HG03342 (cell line): ENCODE data around the gene CYLC2.

ENCODE experiments used
- ATAC-seq: cut with Tn5 transposase; IDR thresholded peaks from one replicate; pipeline ENCODE4 v1.9.1; 2021; ENCODE audit warnings: mild to moderate bottlenecking, moderate library complexity; ENCODE audit not compliant: unreplicated experiment

Gene CYLC2, protein sequence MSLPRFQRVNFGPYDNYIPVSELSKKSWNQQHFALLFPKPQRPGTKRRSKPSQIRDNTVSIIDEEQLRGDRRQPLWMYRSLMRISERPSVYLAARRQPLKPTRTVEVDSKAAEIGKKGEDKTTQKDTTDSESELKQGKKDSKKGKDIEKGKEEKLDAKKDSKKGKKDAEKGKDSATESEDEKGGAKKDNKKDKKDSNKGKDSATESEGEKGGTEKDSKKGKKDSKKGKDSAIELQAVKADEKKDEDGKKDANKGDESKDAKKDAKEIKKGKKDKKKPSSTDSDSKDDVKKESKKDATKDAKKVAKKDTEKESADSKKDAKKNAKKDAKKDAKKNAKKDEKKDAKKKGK

DNA sequence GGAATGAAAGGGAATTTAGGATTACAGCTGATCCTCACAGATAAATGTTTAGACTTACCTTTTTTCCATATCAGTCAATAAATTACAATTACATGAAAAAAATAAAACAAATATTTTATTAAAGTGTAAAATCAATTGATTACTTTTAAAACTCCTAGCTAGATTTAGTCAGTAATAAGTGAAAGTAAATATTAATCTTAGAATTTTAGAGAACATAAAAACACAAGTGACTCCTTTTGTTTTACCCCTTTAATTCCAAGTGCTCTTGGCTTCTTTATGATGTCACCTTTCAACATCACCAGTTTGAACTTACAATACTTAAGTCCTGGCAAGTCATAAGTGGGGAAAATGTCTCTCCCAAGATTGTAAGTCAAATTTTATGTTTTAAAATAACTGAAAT is at the start of gene CYLC2:
TSS of gene CYLC2 (plus strand) at position 301 of the 400 bp plus-strand sequence. CDS start at position 349, 48 bp downstream.
- no peak for ATAC-seq

DNA sequence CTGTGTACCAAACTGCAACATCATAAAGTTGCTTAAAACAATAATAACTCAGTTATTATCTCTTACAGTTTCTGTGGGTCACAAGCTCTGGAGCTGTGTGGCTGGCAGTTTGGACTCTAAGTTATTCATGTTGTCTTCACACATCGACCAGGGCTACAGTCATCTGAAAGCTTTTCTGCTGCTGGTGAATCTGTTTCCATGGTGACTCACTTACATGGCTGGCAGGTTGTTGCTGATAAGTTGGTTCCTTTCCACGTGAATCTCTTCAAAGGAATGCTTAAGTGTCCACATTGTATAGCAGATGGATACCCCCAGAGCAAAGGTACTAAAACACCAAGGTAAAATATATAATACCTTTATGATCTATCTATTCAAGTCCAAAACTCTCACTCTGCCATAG is 44.8 kb upstream of the CYLC2 start:
- no peak for ATAC-seq

DNA sequence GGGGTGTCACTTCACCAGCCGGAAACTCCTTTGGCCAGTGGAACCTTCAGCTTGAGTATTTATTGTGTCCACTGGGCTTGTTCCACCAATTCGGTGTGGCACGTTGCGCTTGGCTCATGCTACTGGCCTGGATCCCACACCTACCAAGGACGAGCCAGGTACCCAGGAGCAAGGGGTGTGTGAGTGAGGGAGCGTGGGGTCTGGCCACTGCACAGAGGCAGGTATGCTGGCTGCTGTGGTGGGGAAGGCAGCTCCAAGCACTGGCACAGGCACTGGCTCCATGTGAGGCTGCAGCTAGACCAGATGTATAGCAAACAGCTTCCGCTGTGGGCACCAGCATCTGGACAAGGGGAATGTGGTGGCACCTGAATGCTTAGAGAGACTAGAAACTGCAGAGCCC is 28.1 kb upstream of the CYLC2 start:
- ATAC-seq = no peak

DNA sequence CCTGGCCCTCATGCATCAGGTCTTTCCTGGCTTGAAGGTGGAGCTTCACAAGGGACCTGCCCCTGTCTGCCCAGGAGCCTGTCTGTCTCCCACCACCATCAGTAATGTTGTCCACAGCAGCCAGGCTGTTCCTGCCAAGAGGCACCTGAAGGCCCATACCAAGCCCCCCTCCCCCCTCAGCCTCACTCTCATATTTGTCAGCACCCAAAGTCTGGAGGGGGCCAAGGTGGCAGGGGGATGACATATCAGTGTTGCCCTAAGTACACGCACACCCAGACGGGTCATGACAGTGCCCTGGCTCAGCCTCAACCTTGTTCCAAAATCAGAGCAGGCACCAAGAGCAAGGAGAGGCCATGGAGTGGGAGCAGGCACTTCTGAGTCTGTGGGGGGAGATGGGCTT is 27.2 kb upstream of the CYLC2 start:
- no peak for ATAC-seq

DNA sequence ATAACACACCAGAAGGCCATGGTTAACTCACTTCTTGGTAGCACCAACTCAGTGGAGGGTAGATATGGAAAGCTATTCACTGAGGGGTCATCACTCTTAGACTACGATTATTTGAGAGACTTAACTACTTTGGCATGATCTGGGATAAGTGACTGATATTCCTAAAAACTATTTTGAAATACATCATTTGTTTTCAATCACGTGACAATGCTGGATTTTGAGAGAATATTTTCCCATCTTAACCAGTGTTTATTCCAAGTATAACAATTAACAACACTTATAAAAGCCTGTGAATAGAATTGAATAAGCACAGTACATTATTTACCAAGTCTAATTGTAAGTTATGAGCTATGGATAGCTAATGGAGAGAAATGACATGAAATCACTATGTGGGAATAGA is 22.4 kb upstream of the CYLC2 start:
- no peak for ATAC-seq

DNA sequence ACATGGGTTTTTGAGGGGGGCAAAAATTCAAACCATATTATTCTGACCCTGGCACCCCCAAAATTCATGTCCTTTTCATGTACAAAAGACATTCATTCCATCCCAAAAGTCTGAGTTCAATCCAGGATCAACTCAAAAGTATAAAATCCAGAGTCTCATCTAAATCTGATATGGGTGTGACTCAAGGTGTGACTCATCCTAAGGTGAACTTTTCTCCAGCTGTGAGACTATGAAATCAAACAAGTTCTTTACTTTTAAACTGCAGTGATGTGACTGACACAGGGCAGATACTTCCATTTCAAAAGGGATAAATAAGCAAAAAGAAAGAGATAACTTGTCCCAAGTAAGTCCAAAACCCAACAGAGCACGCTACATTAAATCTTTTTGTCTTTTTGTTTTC is 20.6 kb upstream of the CYLC2 start:
- no peak for ATAC-seq

DNA sequence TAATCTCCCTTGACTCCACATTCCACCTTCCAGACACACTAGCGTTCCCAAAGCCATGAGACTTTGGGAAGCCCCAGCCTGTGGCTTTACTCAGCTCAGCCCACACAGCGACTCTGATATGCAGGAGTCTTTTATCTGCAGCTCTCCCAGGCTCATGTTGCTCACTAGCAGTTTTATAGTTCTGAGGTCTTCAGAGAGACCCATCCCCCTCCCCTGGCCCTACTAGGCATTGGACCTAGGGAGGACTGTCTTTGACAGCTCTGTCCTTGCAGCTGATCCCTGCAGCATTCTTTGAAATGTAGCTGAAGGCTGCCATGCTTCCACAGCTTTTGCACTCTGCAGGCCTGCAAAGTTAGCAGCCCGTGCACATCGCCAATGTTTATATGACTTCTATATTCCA is 19.9 kb upstream of the CYLC2 start:
- ATAC-seq = no peak

DNA sequence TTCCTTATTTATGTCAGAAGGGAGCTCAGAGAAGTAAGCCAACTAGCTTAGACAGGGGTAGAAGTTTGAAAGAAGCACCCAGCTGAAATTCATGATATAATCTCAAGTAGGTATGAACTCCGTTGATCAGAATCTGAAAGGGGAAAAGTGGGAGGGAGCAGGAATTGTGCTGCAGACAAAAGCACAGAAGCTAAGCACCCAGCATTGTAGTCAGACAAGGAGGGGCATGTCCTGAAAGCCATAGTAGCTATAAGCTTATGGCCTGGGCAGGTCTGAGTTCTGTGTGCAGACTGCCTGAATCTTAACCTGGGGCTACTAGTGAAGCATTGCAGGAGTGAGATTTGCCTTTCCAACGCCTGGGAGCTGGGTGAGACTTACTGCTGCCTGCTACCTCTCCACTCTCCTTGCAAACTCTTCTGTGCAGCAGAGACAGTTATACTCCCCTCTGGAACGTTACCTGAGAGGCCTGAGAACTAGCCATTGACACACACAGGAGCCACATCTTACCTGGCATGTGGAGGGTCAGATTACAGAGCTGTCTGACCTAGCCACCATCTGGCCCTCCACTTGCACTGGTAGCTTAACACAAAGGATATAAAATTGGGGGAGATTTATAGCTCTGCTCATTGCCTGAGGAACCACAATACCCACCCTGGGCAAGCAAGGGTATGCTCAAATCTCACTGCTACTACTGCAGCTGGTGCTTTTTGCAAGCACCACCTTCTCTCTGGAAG is 9.8 kb upstream of the CYLC2 start:
- ATAC-seq = no peak

DNA sequence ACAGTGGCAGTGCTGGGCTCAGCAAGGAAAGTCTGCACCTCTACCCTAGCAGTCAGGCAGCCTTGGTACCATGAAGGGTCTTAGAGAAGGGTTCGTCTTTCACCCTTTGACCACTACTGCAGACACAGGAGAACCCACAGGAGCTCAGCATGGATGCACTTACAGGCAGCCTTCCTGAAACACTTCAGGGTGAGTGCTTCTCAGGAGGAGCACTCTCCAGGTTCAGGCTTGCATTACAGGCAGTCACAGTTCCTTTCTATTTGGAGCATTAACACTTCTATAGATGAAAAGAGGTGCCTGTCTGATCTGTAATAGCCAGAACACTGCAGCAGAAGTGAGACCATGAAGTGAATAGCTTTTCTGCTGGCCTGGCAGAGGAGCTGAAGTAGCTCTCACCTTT is 8.7 kb upstream of the CYLC2 start:
- ATAC-seq = no peak

DNA sequence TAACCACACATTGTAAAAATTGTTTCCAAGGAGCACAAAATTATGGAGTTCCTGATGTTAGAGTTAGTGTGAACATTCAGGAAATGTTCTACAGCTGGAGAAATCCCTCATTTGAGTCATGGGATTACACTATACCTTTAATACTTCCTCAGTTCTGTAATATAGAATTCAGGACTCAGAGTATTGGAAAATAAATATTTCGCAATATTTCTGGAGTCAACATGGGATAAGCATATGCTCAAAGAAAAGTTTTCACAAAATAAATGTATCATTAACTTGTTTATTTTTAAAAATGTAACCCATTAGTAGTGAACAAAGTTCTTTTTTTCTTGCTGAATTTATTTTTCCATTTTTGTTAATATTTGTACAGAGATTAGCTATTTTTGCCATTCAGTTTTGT is 8.6 kb downstream of the CYLC2 start:
- ATAC-seq = no peak

DNA sequence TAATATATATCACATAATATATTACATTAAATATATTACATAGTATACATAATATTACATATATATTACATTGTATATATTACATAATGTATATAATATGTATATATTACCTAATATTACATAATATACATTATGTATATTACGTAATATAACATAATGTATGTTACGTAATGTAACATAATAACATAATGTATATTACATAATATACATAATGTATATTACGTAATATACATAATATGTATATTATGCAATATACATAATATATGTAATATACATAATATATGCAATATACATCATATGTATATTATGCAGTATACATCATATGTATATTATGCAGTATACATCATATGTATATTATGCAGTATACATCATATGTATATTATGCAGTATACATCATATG is 19.1 kb downstream of the CYLC2 start:
- ATAC-seq = no peak

DNA sequence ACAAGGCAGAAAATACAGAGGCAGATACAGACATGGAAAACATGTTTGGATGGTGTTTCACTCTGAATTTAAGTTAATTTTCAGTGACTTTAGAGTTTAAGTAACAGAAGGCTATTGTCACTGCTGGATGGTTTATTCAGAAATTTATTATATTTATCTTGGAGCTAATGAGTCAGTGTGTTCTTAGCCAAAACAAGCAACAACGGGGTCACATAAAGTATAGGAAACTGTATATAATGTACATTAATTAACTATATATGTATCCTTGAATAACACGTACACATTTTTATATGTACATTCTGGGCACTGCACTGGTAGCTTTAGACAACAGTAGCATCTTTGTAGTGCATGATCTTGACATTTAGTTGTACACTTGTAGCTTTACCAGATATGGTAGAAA is 30.7 kb downstream of the CYLC2 start:
- ATAC-seq = no peak

DNA sequence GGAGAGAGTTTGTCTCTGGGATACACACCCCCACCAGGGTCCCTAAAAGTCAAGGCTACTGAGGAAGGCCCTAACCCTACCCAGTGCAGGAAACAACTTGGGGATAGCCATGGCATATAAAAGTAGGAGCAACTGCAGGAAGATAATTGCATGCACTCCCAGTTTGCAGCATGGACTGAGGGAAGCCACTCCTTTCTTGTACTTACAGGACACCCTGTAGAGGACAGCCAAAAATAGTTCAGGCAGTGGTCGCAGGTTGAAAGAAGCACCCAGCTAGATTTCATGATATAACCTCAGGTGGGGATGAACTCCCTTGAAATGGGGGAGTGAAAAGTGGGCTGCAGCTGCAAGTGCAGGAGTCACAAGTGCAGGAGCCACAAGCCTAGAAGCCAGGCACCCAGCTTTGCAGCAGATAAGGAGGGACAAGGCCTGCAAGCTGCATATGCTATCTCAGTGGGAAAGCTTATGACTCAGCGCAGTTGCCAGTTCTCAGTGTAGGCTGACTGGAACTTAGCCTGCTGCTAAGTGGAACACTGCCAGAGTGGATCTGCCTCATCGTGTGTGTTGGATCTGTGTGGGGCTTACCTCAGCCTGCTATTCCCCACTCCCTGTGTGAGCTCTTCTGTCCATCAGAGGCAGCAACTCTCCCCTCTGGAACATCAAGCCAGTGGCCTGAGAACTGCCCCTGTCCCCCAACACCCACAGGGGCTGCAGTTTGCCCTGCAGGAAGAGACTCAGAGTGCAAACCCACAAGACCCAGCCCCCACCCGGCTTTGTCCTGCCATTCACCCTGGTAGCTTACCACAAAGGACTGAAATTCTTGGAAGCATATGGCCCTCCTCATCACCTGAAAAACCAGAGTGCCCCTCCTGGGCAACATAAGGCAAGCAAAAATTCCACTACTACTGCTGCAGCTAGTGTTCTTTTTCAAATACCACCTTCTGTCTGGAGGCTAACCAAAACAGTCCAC is 42.7 kb downstream of the CYLC2 start:
- no peak for ATAC-seq

DNA sequence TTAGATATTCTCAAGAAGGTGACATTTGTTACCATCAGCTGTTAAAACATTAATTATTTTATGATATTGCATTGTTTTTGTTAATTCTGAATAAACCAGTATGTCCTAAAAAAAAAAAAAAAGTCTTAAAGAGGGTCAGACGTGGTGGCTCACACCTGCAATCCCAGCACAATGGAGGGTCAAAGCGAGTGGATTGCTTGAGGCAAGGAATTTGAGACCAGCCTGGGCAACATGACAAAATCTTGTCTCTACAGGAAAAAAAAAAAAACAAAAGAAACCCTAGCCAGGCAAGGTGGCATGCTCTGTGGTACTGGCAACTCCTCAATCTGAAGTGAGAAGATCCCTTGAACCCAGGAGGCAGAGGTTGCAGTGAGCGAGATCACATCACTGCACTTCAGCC is 46.8 kb downstream of the CYLC2 start:
- ATAC-seq = no peak
